Stimulated activated CD4-positive, alpha-beta T cell treated with anti-CD3 and anti-CD28 coated beads, TNF-alpha, amount 100 ng/mL, for 1 hour (primary cell): ENCODE measurements around the gene CFAP91.
A peak's percentile ranks its signal among the peaks of the same experiment; 100 is the strongest.
"Not testable (repeated sequence)": the region's sequence is repeated elsewhere in the genome, so short reads cannot be mapped to it uniquely, and the experiment has no call there.

Experiments
- DNase-seq, 3 donors: peaks; one replicate each; pipeline ENCODE4 v3.0.0-alpha.2; 2020; ENCODE audit warnings: low read depth in 3 of 3, low spot score in 1 of 3

CFAP91 gene

DNA sequence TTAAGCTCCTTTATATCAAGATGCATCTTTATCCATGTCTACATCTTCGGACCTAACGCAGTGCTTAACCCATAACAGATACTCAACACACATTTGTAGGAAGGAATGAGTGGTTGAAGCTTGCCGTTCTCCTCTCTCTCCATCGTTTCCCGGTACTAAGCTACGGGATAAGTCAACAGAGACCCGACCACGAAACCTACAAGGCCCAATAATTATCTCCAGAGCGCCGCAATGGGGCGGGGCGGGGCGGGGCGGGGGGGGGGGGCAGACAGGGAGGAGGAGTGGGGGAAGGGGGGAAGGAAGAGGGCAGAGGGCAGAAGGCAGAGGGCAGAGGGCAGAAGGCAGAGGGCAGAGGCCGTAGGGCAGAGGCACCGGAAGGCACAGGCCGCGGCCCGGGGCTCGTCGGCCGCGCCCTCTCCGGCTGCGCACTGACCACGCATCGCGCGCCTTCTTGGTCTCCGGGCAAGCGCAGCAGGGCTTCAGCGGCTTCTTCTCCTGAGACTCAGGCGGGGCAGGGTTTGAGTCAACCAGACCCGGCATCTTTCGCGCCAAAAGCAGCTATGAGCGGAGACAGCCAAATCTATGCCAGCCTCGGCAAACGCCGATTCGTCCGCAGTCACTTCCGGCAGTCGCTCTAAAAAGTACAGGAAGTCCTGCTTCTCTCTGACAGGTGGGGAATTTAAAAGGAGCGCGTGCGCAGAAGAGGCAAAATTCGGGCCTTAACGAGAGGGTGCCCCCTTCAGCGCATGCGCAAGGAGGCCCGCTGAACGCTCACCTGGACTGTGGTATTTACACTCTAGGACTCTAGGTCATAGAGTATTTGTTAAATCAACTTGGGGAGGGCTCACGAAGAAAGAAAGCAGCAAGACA lies 25.8 kb upstream of the CFAP91 start, which contains the start of gene COX17:
Gene COX17, minus strand, starts transcription at position 636 of the 870 bp plus-strand sequence. Its CDS starts 96 bp downstream, at position 540.
- DNase-seq, result peak; percentile 89 to 94 (median 90)

DNA sequence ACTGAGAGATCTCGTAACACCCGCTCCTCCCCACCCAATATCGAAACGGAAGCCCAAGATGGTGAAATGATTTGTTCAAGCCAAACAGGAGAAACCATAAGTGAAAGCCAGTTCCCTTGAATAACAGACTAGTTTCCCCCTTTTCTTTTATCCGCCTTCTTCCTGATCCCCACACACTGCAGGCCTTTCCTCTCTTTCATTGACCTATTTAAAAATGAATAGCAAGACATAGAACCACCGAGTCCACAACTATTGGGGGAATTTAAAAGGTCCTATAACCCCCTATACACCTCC lies 25.2 kb upstream of the CFAP91 start:
- DNase-seq, result no peak

DNA sequence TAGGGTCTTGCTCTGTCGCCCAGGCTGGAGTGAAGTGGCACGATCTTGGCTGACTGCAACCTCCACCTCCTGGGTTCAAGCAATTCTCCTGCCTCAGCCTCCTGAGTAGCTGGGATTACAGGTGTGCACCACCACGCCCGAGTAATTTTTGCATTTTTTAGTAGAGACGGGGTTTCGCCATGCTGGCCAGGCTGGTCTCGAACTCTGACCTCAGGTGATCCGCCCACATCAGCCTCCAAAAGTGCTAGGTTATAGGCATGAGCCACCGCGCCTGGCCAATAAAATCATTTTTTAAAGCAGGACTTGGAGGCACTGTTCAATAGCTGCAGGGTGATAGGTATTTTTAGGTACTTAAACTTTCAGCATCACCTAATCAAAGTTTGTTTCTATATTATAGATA lies 24.6 kb upstream of the CFAP91 start:
- not testable (repeated sequence) for DNase-seq

DNA sequence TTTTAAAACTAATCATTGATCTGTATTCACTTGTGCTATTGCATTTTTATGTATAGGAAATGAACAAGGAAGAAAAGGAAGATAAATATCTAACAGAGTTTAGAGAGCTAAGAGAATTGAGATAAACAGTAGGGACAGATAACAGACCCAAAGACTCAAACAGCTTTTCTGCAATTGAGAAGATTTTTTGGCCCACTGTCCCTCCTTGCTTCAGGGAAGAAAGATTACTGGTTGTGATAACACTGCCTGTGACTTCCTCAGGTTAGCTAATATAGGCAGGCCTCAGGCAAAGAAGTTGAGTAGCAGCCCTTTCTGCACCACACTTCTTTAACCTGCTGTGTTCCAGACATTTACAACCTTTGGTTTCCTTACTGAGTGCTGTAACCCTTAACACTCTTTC lies 22.9 kb upstream of the CFAP91 start:
- no peak for DNase-seq

DNA sequence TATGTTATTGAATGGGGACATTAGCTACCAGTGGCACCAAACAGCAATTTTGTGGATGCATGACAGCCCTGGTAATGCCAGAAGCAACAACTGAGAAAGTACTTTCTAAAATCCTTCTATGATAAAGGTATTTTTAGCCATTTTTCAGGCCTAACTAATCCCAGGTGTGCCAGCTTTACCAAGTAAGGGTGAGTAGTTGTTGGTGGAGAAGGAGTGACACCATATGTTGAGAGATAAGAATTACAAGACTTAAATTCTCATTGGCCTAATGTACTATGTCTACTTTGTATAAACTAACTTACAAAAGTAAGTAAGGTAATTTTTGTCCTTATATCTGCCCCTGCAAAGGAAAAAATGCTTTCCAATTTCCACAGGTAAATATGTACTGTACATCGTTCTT lies 21.5 kb upstream of the CFAP91 start:
- DNase-seq, result no peak

DNA sequence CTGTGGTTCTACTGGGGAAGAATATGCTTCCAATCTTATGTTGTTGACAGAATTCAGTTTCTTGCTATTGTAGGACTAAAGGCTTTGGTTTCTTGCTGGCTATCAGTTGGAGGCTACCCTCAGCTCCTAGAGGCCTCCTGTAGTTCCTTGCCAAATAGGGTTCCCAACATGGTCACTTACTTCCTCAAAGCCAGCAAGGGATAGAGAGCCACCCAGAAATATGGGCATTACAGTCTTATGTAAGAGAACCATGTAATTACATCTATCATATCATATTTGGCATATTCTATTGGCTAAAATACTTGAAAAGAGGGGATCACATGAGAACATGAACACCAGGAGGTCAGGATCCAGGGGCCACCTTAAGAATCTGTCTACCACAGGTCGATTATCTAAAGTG lies 19.4 kb upstream of the CFAP91 start:
- DNase-seq, result no peak

DNA sequence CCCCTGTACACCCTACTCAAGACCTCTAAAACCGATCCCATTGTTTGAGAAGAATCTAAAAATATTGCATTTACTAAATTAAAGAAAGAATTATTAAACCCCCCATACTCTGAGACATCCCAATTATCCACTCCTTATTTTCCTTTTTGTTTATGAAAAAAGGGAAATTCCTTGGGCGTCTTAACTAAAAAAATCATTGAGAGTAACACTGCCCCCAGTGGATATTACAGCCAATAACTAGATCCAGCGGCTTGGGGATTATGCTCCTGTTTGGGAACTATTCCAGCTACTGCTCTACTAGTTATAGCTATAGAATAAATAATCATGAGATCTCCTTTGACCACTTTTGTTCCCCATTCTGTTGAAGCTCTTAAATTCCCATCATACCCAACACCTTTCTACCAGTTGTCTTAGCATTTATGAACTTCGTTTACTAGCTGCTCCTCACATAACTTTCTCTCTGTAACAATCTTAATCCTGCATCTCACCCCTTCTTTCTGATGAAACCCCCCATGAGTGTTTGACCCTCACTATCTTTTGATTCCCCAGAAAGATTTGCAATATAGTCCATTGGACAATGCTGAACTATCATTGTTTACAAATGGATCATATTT lies 12.7 kb upstream of the CFAP91 start:
- DNase-seq, result no peak

DNA sequence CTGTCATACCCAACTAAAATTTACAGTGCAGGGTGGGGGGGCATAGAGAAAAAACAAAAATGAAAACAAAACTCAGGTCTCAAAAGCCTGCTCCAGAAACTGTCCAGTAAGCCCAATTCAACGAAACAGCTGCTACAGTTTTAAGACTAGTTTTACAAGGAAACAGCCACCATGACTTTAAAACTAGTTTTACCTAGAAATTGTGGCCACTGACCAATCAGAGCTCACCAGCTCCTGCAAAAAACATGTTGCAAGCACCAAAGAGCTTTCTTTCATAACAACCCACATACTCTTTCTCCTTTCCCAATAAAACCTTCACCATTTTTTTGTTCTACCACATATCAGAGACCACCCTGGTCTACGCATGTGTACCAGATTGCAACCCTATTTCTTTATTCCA lies 7.3 kb upstream of the CFAP91 start:
- DNase-seq, result no peak

DNA sequence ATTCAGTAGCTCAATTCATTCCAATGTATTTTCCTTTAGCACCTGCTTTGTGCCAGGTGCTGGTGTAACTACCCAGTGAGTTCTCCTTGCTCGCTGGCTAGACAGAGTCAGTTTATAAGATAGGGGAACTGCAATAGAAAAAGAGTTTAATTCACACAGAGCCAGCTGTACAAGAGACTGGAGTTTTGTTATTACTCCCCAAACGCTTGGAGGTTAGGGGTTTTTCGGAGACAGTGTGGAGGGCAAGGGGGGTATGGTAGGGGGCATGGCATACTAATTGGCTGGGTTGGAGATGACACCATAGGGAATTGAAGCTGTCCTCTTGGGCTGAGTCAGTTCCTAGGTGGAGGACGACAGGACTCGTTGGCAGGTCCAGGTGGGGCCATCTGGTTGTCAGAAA lies 5.4 kb upstream of the CFAP91 start:
- no peak for DNase-seq

DNA sequence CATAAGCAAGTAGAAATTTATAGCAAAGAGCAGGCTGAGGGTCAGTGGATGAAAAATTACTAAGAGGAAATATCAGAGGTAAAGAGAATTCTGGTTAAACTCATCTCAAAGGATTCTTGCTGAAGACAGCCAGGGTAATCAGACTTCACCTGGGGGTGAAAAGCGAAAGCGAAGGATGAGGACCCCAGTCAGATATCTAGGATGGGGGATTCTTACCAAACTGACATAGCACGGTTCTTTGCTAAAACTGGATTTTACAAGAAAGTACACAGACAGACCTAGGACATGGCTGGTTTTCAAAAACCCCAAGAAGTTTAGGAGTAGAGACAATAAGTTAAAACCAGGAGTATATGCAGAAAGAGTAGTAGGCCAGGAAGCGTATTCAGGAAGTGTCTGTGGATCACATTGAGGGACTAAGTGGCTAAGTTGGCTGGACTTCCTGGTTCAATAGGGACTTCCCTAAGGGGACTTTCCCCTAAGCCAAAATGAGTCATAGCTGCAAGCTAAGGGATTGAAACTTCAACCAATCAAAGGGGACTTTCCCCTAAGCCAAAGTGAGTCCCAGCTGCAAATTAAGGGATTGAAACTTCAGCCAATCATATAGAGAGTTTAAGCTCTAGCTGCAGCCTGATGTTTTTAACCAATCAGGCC lies 2.4 kb upstream of the CFAP91 start:
- no peak for DNase-seq

DNA sequence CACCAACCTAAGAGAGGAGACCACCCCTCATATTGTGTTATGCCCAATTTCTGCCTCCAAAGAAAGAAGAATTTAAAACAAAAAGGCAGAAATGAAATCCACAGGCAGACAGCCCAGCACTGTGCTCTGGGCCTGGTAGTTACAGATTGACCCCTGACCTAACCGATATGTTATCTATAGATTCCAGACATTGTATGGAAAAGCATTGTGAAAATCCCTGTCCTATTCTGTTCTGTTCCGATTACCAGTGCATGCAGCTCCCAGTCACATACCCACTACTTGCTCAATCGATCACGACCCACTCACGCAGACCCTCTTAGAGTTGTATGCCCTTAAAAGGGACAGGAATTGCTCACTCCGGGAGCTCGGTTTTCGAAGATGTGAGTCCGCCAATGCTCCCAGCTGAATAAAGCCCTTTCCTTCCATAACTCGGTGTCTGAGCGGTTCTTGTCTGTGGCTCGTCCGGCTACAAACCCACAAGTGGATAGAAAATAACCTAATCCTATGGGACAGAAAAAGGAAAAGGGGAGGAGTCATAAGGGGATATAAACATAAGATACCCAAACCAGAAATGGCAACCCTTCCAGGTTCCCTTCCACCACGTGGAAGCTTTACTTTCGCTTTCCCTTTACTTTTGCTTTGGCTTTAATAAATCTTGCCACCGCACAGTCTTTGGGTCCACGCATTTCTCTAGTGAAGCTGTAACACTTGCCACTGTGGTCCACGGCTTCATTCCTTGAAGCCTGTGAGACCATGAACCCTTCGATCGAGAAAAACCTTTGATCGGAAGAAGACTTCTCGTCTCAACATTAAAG lies 1.7 kb upstream of the CFAP91 start:
- DNase-seq, result no peak

DNA sequence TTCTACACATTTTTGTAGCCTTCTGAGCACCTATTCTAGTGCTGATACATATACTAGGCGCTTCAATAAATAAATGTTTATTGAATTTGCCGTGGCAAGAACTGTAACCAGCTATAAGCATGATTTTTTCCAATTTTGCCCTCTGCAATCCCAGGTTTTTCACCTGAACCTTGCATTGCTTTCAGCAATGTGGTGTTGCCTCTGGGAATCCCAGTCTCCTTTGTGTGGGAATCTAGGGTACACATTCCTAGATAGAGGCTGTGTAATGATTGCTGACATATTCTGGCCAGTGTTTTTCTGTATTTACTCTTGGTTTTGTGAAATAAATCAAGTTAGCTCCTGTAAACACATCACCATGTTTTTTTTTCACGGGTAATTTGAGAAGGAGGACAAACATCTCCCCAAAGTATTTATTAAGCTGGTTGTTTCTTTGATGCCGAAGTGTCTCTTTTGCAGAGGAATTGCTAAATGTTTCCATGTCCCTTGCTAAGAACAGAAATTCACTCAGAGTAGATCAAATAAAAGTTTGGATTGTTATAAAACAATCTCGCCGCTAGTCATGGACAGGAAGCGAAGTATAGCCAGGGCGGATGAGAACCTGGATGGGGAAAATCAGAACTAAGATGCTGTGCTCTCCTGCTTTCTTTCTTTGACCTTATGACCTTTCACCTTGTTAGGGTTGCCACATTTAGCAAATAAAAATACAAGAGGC lies 1.2 kb downstream of the CFAP91 start:
- DNase-seq, result no peak

DNA sequence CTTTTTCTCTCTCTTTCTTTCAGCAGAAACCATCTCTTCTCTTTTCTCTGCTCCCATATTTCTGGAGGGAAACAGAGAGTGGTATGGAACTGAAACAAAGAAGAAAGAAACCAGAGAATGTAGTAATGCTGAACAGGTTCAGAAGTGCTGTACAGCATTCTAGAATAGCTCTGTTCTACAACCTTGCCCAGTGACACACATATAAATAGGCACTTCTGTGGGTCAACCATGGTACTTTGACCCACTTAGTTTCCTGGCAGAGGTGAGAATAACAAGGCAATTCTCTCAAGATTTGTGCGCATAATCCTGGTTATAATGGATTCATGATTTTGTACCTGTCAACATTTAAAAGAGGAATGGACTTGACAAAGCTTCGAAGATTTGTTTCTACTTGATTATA lies 12.3 kb downstream of the CFAP91 start:
- no peak for DNase-seq

DNA sequence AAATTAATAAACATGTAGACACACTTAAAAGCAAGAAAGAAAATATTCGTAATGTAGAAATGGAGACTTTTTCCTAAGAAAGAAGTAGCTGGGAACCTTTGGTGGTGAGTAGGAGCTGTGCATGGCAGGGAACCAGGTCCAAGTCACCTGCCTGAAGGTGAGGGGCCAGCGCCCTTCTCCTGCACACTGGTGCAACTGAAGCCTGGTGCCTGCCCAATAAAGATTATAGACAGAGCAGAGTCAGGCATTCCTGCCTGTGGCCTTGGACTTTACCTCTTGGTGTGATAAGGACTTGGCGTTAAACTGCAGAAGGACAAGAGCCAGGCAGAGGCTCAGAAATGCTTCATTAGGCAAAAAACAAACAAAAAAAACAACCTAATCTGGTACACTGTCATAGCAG lies 14.2 kb downstream of the CFAP91 start:
- DNase-seq, result no peak

DNA sequence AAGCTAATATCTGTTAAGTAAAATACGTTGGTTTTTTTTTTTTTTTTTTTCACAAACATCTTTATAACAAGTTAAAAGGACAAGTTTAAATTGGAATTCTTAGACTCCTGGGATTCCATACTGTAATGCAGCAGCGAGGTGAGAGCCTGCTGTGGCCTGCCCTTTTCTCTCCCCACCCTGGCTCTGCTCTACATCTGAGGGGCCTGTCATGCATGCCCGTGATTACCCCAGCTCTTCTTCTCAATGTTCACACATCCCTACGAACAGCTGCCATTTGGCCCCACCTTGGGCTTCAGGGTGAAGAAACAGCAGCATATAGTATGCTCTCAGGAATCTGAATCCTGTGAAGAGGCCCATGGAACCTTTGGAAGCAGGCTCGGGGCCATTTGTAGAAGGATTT lies 14.7 kb downstream of the CFAP91 start:
- no peak for DNase-seq

DNA sequence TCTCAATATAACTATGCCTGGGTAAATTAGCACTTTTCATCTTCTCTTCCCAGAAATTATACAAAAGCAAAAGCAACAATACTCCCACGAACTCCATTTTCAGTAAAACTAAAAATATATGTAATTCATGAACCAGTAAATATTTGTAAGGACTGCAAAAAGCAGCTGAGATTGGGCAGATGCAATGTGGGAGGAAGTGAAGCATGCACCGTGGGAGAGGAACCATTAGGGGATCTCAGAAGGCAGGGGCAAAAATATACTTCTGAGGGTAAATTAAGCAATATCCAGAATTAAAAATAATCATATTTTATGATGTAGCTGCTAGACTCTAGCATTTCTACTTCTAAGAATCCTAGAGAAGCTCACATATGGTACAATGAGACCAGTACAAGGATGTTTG lies 20.2 kb downstream of the CFAP91 start:
- no peak for DNase-seq

DNA sequence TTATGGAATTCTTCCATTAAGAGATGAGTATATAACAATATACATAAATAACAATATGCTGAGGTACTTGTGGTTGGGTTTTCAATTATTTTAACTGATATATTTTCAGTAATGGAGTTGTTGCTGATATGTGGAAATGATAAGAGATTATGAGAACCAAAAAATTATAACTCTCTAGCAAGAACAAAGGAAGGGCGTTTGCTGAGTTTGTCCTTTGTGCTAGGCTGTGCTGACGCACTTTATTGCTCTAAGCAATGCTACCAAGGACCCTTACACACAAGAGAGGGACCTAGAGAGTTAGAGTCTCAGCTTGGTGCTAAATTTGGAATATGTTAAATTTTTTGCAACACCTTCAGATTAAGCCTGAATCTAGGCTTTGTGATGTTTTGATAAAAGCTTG lies 24.1 kb downstream of the CFAP91 start:
- DNase-seq, result no peak

DNA sequence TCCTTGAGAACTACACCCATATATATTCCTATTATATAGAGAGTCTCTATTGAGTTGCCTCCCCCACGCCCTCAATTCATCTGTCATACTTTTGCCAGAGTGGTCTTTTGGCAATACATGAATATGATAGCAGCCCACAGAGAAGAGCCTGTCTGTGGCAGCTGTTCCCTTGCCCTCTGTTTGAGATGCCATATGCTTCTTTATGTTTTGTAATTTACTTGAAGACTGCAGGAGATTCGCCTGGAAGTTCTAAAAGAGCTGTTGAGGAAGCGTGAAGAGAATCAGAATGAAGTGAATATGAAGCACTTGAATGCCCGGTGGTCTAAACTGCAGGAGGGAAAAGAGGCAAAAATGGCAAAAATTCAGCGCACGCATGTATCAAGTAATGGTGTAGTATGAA lies 27.2 kb downstream of the CFAP91 start:
- DNase-seq, result no peak

DNA sequence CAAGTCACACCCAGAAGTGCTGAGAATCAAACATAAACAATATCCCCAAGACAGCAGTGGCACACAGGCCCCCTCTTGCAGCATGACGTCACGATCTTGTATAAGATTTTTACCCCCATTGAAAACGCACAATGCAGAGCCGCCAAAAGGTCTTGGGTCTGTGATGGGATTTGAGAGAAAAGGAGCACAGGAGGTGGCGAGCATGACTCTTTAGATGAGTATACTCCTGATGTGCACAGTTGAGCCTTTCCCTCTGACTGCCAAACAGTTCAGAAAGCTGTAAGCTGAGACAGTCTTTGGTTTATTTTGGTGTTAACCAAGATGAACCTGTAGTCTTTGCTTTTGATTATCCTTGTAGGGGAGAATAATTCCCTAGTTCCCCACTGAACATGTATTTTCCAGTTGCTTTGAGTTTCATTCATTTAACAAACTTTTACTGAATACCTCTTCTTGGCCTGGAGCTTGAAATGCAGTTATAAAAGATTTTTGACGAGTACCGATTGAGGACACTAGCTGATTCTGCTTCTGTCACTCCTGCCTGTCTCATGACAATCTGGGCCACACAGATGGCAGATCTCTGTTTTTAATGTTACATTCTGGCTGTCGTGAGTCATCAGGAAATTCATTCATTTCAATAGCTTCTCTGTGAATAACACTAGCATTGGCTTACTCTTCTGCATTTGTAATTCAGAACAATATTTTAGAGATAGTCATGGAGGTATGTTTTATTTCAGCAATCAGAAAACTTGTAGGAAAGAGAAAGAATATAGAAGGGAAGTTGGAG lies 28.9 kb downstream of the CFAP91 start:
- DNase-seq, result no peak

DNA sequence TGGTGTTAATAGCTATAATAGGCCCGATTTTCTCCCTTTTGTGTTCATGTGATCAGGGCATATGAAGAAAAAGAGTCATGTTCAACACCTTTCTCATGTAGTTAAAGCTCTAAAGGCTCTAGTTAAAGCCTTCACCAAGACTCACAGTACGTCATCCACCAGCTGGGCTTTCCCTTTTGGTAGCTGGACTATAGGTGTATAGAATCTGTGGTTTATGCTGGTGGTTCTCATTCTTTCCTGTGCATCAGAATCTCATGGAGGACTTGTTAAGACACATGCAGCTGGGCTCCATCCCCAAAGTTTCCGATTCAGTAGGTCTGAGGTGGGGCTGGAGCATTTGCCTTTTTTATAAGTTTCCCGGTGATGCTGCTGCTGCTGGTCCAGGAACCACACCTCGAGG lies 31.0 kb downstream of the CFAP91 start:
- DNase-seq, result no peak
